ENCODE results near the gene SHKBP1. TPM values are rescaled to one million over a fixed set of nuclear protein-coding genes. Genes with fewer than 3 reads are reported as not detected.

The SHKBP1 gene
- total and polyA plus RNA-seq, 2 of the 8 experiments (the other 6 are each of a cell fraction or from before 2014, with no cell fraction given) = 74.6 to 98.8 TPM

DNA sequence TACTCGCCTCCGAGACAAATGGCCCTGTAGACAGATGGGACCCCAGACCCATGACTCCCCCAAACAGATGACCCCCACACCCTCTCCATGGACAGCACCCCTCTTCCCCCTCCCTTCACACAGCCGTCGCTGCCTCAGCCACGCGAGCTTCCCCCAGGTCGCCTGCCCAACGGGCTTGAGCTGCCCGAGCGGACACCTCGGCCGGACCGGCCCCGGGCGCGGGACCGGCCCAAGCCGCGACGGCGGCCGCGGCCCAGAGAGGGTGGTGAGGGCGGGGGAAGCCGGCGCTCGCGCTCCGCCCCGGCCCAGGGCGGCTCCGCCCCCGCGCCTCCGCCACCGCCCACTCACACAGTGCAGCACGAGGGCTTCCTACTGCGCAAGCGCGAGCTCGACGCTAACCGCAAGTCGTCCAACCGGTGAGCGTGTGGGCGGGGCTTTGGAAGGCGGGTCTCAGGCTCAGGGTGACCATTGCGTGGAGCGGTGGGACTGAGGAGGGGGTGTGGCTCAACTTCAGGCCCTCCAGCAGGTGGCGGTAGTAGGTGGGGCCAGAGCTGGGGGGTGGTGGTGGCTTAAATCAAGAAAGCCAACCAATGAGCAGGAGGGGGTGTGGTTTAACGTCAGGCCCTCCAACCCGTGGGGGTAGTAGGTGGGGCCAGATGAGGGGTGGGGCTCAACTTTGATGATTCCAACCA, 6.2 kb upstream of the SHKBP1 start (continued):
- TF ChIP-seq, protein P1, sequence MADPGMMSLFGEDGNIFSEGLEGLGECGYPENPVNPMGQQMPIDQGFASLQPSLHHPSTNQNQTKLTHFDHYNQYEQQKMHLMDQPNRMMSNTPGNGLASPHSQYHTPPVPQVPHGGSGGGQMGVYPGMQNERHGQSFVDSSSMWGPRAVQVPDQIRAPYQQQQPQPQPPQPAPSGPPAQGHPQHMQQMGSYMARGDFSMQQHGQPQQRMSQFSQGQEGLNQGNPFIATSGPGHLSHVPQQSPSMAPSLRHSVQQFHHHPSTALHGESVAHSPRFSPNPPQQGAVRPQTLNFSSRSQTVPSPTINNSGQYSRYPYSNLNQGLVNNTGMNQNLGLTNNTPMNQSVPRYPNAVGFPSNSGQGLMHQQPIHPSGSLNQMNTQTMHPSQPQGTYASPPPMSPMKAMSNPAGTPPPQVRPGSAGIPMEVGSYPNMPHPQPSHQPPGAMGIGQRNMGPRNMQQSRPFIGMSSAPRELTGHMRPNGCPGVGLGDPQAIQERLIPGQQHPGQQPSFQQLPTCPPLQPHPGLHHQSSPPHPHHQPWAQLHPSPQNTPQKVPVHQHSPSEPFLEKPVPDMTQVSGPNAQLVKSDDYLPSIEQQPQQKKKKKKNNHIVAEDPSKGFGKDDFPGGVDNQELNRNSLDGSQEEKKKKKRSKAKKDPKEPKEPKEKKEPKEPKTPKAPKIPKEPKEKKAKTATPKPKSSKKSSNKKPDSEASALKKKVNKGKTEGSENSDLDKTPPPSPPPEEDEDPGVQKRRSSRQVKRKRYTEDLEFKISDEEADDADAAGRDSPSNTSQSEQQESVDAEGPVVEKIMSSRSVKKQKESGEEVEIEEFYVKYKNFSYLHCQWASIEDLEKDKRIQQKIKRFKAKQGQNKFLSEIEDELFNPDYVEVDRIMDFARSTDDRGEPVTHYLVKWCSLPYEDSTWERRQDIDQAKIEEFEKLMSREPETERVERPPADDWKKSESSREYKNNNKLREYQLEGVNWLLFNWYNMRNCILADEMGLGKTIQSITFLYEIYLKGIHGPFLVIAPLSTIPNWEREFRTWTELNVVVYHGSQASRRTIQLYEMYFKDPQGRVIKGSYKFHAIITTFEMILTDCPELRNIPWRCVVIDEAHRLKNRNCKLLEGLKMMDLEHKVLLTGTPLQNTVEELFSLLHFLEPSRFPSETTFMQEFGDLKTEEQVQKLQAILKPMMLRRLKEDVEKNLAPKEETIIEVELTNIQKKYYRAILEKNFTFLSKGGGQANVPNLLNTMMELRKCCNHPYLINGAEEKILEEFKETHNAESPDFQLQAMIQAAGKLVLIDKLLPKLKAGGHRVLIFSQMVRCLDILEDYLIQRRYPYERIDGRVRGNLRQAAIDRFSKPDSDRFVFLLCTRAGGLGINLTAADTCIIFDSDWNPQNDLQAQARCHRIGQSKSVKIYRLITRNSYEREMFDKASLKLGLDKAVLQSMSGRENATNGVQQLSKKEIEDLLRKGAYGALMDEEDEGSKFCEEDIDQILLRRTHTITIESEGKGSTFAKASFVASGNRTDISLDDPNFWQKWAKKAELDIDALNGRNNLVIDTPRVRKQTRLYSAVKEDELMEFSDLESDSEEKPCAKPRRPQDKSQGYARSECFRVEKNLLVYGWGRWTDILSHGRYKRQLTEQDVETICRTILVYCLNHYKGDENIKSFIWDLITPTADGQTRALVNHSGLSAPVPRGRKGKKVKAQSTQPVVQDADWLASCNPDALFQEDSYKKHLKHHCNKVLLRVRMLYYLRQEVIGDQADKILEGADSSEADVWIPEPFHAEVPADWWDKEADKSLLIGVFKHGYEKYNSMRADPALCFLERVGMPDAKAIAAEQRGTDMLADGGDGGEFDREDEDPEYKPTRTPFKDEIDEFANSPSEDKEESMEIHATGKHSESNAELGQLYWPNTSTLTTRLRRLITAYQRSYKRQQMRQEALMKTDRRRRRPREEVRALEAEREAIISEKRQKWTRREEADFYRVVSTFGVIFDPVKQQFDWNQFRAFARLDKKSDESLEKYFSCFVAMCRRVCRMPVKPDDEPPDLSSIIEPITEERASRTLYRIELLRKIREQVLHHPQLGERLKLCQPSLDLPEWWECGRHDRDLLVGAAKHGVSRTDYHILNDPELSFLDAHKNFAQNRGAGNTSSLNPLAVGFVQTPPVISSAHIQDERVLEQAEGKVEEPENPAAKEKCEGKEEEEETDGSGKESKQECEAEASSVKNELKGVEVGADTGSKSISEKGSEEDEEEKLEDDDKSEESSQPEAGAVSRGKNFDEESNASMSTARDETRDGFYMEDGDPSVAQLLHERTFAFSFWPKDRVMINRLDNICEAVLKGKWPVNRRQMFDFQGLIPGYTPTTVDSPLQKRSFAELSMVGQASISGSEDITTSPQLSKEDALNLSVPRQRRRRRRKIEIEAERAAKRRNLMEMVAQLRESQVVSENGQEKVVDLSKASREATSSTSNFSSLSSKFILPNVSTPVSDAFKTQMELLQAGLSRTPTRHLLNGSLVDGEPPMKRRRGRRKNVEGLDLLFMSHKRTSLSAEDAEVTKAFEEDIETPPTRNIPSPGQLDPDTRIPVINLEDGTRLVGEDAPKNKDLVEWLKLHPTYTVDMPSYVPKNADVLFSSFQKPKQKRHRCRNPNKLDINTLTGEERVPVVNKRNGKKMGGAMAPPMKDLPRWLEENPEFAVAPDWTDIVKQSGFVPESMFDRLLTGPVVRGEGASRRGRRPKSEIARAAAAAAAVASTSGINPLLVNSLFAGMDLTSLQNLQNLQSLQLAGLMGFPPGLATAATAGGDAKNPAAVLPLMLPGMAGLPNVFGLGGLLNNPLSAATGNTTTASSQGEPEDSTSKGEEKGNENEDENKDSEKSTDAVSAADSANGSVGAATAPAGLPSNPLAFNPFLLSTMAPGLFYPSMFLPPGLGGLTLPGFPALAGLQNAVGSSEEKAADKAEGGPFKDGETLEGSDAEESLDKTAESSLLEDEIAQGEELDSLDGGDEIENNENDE (IDR thresholded peaks at IDR 0.05; ENCODE audit: insufficient replicate concordance, low read length) = no peak
- TF ChIP-seq, protein P2, sequence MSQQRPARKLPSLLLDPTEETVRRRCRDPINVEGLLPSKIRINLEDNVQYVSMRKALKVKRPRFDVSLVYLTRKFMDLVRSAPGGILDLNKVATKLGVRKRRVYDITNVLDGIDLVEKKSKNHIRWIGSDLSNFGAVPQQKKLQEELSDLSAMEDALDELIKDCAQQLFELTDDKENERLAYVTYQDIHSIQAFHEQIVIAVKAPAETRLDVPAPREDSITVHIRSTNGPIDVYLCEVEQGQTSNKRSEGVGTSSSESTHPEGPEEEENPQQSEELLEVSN (IDR thresholded peaks at IDR 0.05) = peak; percentile 75
- TF ChIP-seq TAF7 (optimal IDR thresholded peaks at IDR 0.05; ENCODE audit: borderline replicate concordance, low read depth, low read length) (no peak), RFX5 (IDR thresholded peaks at IDR 0.05; ENCODE audit: borderline replicate concordance, low read depth, low read length) (no peak), PHF8 (conservative IDR thresholded peaks at IDR 0.05; ENCODE audit: low read depth, low read length) (no peak), CBX8 (IDR thresholded peaks at IDR 0.05; ENCODE audit: borderline replicate concordance, low read depth, low read length) (no peak), SP4 (IDR thresholded peaks at IDR 0.05; ENCODE audit: low read length) (peak; percentile 93; the same call in 1 of the 2 replicates), SIN3A (conservative IDR thresholded peaks at IDR 0.05 in 1 of 2, IDR thresholded peaks at IDR 0.05 in 1 of 2; ENCODE audit: low read depth in 1 of 2, low read length in 2 of 2) (peak in 1 of 2 experiments; percentile 28; a peak in 1 of 4 replicates), RBBP5 (IDR thresholded peaks at IDR 0.05; ENCODE audit: borderline replicate concordance, low read depth, low read length) (no peak; the same call in 1 of the 2 replicates)
